Cardiac septum (tissue), 1 donor: Measurements from ENCODE around the gene TULP4. TPM values are rescaled to one million over a fixed set of nuclear protein-coding genes. Genes with fewer than 3 reads are reported as not detected.
"Not testable (repeated sequence)": the region's sequence is repeated elsewhere in the genome, so short reads cannot be mapped to it uniquely, and the experiment has no call there.

Experiments used
- DNase-seq: peaks from one replicate; pipeline ENCODE4 v3.0.0-alpha.2; 2020; ENCODE audit warnings: low spot score
- intact Hi-C: fragments of 100-400 bp; cut with DNase I; formaldehyde crosslinking; loops from one replicate; pipeline ENCODE4 v1.14.0; 2022
- total RNA-seq: library from RNA; stranded (reverse); fragmentation: NEBNext Ultra II Directional; extraction: Animal tissue kit (Norgen Biotek cat#: 25700); gene quantifications from one replicate; pipeline ENCODE4 v1.2.1, GENCODE V29; 2021
- donor health status: DM: no; HTN: no; CAD: no.

The TULP4 gene
- total RNA-seq, 1 donor from 2014 or later = 98.3 TPM

GRCh38 chr6:158507174-158507573 is 194.9 kb downstream of the TULP4 start:
- no peak for DNase-seq
- intact Hi-C loops = no loop called here

- intact Hi-C loops = no loop called here
- DNase-seq = no peak
Measured at GRCh38 chr6:158508450-158508849, 196.2 kb downstream of the TULP4 start.

- DNase-seq = no peak
- intact Hi-C loops = no loop called here
Measured at GRCh38 chr6:158509465-158509864, 197.2 kb downstream of the TULP4 start.

- intact Hi-C loops = no loop called here
- no peak for DNase-seq
Measured at GRCh38 chr6:158512809-158513208, 200.5 kb downstream of the TULP4 start.

- intact Hi-C loops = no loop called here
- no peak for DNase-seq
Measured at GRCh38 chr6:158514176-158514575, 201.9 kb downstream of the TULP4 start.

GRCh38 chr6:158514991-158515390 is 202.7 kb downstream of the TULP4 start:
- intact Hi-C loops = no loop called here
- no peak for DNase-seq

- intact Hi-C loops = no loop called here
- DNase-seq = no peak
Measured at GRCh38 chr6:158516098-158516497, 203.8 kb downstream of the TULP4 start.

GRCh38 chr6:158517038-158517437 is 204.8 kb downstream of the TULP4 start:
- intact Hi-C loops = no loop called here
- DNase-seq = no peak

- no peak for DNase-seq
- intact Hi-C loops = no loop called here
Measured at GRCh38 chr6:158517581-158517980, 205.3 kb downstream of the TULP4 start.

- DNase-seq = no peak
- intact Hi-C loops = loop anchor here (2.0 kb wide), 1 partner anchor 298 kb away; no protein-coding TSS in a partner anchor
Measured at GRCh38 chr6:158518191-158519127, 206.2 kb downstream of the TULP4 start.

- intact Hi-C loops = loop anchor here (2.0 kb wide), 1 partner anchor 298 kb away; no protein-coding TSS in a partner anchor
- no peak for DNase-seq
Measured at GRCh38 chr6:158519300-158519699, 207.0 kb downstream of the TULP4 start.

GRCh38 chr6:158519761-158520160 is 207.5 kb downstream of the TULP4 start:
- DNase-seq = no peak
- intact Hi-C loops = loop anchor here (2.0 kb wide), 1 partner anchor 299 kb away; no protein-coding TSS in a partner anchor

GRCh38 chr6:158520975-158521374 is 208.7 kb downstream of the TULP4 start:
- intact Hi-C loops, DNase-seq: not testable (repeated sequence)

GRCh38 chr6:158521759-158522158 is 209.5 kb downstream of the TULP4 start:
- DNase-seq = no peak
- intact Hi-C loops = no loop called here

GRCh38 chr6:158522616-158523015 is 210.4 kb downstream of the TULP4 start:
- DNase-seq = no peak
- intact Hi-C loops = no loop called here

GRCh38 chr6:158524311-158524710 is 212.0 kb downstream of the TULP4 start:
- DNase-seq = no peak
- intact Hi-C loops = no loop called here

- DNase-seq, intact Hi-C loops: not testable (repeated sequence)
Measured at GRCh38 chr6:158527858-158528257, 215.6 kb downstream of the TULP4 start.

- no peak for DNase-seq
- intact Hi-C loops = no loop called here
Measured at GRCh38 chr6:158528826-158529225, 216.6 kb downstream of the TULP4 start.

- DNase-seq = no peak
- intact Hi-C loops = no loop called here
Measured at GRCh38 chr6:158529629-158530028, 217.4 kb downstream of the TULP4 start.

- intact Hi-C loops = no loop called here
Measured at GRCh38 chr6:158531566-158531965, 219.3 kb downstream of the TULP4 start.

GRCh38 chr6:158531970-158532369 is 219.7 kb downstream of the TULP4 start:
- intact Hi-C loops = no loop called here
- no peak for DNase-seq

More at GRCh38 chr6:158531566-158531965, 219.3 kb downstream of the TULP4 start:
- no peak for DNase-seq
